ENCODE measurements around the gene HACE1.

HACE1 gene

GRCh38 chr6:104710543-104711335, 149.0 kb downstream of the HACE1 start:
- TF ChIP-seq CTCF (conservative IDR thresholded peaks at IDR 0.05; ENCODE audit: low read depth, low read length): no peak
- no peak for DNase-seq (ENCODE audit: low read depth)
- no peak overlapping the region for H3K4me3 ChIP-seq (ENCODE audit: low read length)

- DNase-seq (ENCODE audit: low read depth): no peak
- no peak overlapping the region for H3K4me3 ChIP-seq (ENCODE audit: low read length)
- no peak for TF ChIP-seq CTCF (conservative IDR thresholded peaks at IDR 0.05; ENCODE audit: low read depth, low read length)
Measured at GRCh38 chr6:104705916-104706442, 153.7 kb downstream of the HACE1 start.

- DNase-seq (ENCODE audit: low read depth): no peak
- H3K4me3 ChIP-seq (ENCODE audit: low read length): no peak overlapping the region
- no peak for TF ChIP-seq CTCF (conservative IDR thresholded peaks at IDR 0.05; ENCODE audit: low read depth, low read length)
Measured at GRCh38 chr6:104705095-104705707, 154.5 kb downstream of the HACE1 start.

- DNase-seq (ENCODE audit: low read depth): no peak
- TF ChIP-seq CTCF (conservative IDR thresholded peaks at IDR 0.05; ENCODE audit: low read depth, low read length): no peak
- H3K4me3 ChIP-seq (ENCODE audit: low read length): no peak overlapping the region
Measured at GRCh38 chr6:104704191-104704590, 155.5 kb downstream of the HACE1 start.

GRCh38 chr6:104702126-104702841, 157.4 kb downstream of the HACE1 start:
- no peak overlapping the region for H3K4me3 ChIP-seq (ENCODE audit: low read length)
- no peak for TF ChIP-seq CTCF (conservative IDR thresholded peaks at IDR 0.05; ENCODE audit: low read depth, low read length)
- DNase-seq (ENCODE audit: low read depth): peak; percentile 72

- no peak for DNase-seq (ENCODE audit: low read depth)
- H3K4me3 ChIP-seq (ENCODE audit: low read length): no peak overlapping the region
- TF ChIP-seq CTCF (conservative IDR thresholded peaks at IDR 0.05; ENCODE audit: low read depth, low read length): no peak
Measured at GRCh38 chr6:104700371-104701185, 159.1 kb downstream of the HACE1 start.

Measured in retinal pigment epithelial cell (primary cell).